Activated CD4-positive, alpha-beta T cell treated with anti-CD3 and anti-CD28 coated beads for 24 hours (primary cell): ENCODE measurements around the gene OR56B1.

Experiments used
- DNase-seq, 2 donors: peaks; one replicate each; pipeline ENCODE4 v3.0.0-alpha.2; 2020; ENCODE audit warnings: low read depth in 2 of 2

OR56B1 gene

GRCh38 chr11:5727691-5728090 is 8.6 kb upstream of the OR56B1 start:
- no peak for DNase-seq

- DNase-seq, result no peak
Measured at GRCh38 chr11:5737091-5737490, 843 bp downstream of the OR56B1 start.

GRCh38 chr11:5737670-5738392 is 1.6 kb downstream of the OR56B1 start:
- no peak for DNase-seq

- no peak for DNase-seq
Measured at GRCh38 chr11:5738431-5738830, 2.2 kb downstream of the OR56B1 start.

- DNase-seq, result no peak
Measured at GRCh38 chr11:5746614-5747013, 10.4 kb downstream of the OR56B1 start.

GRCh38 chr11:5749836-5750235 is 13.6 kb downstream of the OR56B1 start:
- DNase-seq, result no peak

- no peak for DNase-seq
Measured at GRCh38 chr11:5753943-5754342, 17.7 kb downstream of the OR56B1 start, which contains the start of gene OR52N4. OR52N4 (plus strand) TSS chr11:5754243; CDS start chr11:5754741, 498 bp downstream.

GRCh38 chr11:5767056-5767455 is 30.8 kb downstream of the OR56B1 start:
- no peak for DNase-seq

GRCh38 chr11:5783255-5783654 is 47.0 kb downstream of the OR56B1 start, which contains the start of gene OR52N5:
OR52N5 (minus strand) TSS chr11:5783355; CDS start chr11:5778634, 4,721 bp downstream.
- DNase-seq, result no peak
